GM13977 (cell line): ENCODE results near the gene JPH2.

ENCODE experiments used
- DNase-seq: peaks from one replicate; pipeline ENCODE4 v3.0.0; 2012; ENCODE audit warnings: low spot score
- in situ Hi-C: fragments of 300-500 bp; cut with MboI; formaldehyde crosslinking; loops from one replicate; pipeline ENCODE4 v1.12.0; 2022; ENCODE audit warnings: low sequenced_read_pairs, low pct_unique_long_range_greater_than_20kb, mixed read lengths, inconsistent platforms; ENCODE audit not compliant: unreplicated experiment
- TF ChIP-seq, protein P1 (sequence below): IDR thresholded peaks from 2 replicates; pipeline ENCODE4 v1.5.1; 2012; ENCODE audit warnings: mild to moderate bottlenecking, control low read depth; ENCODE audit not compliant: insufficient read depth; ENCODE audit errors: extremely low read depth, missing control alignments

Gene JPH2

DNA sequence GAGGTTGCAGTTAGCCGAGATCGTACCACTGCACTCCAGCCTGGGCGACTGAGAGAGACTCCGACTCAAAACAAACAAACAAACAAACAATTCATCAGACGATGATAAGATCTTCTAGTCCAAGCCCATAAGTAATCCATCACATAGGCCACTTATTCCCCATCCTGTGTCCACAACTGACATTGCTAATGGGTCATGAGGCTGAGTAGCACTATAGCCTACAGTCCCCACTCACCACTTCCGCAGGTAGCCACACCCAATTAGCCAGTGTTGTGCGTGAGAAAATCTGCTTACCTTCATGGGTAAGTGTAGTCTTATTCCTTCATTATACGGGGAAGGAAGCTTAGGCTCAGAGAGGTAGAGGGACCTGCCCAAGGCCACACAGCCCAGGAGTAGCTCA is 13.1 kb downstream of the JPH2 start:
- in situ Hi-C loops: no loop called here
- DNase-seq: no peak
- TF ChIP-seq, protein P1, sequence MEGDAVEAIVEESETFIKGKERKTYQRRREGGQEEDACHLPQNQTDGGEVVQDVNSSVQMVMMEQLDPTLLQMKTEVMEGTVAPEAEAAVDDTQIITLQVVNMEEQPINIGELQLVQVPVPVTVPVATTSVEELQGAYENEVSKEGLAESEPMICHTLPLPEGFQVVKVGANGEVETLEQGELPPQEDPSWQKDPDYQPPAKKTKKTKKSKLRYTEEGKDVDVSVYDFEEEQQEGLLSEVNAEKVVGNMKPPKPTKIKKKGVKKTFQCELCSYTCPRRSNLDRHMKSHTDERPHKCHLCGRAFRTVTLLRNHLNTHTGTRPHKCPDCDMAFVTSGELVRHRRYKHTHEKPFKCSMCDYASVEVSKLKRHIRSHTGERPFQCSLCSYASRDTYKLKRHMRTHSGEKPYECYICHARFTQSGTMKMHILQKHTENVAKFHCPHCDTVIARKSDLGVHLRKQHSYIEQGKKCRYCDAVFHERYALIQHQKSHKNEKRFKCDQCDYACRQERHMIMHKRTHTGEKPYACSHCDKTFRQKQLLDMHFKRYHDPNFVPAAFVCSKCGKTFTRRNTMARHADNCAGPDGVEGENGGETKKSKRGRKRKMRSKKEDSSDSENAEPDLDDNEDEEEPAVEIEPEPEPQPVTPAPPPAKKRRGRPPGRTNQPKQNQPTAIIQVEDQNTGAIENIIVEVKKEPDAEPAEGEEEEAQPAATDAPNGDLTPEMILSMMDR: no peak

DNA sequence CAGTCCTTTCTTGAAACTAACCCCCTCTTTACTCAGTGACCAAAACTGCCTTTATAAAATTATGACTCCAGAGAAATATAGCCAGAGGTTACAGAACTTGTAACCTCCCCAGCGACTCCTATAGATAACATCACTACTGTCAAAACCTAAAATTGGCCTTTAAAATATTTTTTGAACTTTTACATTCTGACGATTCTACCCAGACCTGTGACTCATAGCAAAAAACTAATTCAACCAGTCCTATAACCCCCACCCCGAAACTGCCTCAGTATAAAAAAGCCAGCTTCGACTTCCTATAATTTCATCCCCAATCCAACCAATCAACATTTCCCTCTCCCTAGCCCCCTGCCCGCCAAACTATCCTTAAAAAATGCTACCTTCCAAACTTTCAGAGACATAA is 13.9 kb downstream of the JPH2 start:
- in situ Hi-C loops: no loop called here
- no peak for DNase-seq
- TF ChIP-seq, protein P1: no peak

DNA sequence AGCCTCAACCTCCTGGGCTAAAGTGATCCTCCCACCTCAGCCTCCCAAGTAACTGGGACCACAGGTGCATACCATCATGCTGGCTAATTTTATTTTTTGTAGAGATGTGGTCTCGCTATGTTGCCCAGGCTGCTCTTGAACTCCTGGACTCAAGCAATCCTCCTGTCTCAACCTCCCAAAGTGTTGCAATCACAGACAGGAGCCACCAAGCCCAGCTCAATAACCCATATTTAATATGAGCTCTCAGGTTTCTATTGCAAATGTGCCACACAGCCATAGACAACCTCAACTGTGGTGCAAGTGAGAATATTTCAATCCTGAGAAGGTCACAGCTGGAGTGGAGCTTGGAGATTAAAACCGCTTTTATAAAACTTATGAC is 14.4 kb downstream of the JPH2 start:
- in situ Hi-C loops: no loop called here
- no peak for DNase-seq
- TF ChIP-seq, protein P1: no peak

DNA sequence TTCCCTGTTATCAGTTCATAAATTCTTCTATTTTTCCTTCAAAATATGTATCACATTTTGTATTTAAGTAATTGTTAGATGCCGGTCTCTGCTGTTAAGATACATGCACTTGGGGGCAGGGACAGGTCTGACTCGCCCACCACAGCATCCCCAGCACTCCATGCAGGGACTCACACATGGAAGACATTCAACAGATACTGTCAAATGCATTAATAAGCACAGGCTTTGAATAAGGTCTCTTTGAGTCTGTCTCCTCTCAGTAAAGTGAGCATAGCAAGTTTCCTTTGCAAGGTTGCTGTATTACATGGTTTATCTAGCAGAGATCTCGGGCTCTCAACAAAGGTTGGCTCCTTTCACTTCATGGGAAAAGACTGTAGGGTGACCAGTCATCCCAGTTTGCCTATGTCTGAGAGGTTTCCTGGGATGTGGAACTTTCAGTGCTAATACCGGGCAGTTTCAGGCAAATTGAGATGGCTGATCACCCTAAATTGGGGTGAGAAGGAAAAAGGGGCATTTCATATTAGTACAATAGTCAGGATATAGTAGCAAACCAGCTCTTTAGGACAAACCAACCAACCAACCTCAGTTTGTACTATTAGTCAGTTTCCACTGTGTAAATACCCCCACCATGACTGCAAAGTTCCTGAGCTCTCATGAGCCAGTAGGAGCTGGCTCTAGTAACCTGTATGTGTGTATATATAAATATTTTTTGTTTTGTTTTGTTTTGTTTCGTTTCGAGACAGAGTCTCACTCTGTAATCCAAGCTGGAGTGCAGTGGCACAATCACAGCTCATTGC is 15.0 kb downstream of the JPH2 start:
- TF ChIP-seq, protein P1: no peak
- in situ Hi-C loops: no loop called here
- no peak for DNase-seq

DNA sequence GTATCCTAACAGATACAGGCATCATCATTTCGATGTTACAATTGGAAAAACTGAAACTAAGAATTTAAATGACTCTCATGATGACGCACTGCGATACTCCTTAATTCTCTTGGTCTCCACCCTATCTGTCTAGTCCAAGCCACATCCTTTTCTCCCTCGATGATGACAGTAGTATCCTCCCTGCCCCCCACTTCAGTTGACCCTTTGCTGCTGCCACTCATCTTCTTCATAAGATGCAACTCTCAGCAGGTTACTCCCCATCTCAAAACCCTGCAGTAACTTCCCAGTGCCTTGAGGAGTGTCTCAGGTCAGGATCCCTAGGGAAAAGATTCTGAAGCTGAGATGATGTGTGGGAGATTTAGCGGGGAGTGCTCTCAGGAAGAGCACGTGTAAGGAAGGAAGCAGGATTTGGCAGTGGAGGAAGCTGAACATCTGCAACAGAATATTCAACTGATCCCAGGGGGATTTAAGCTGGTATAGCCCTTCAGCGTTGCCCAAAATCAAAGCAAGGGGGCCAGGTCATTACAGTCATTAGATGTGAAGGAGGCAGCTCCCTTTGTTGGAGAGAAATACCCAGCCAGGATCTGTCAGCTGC is 16.1 kb downstream of the JPH2 start:
- TF ChIP-seq, protein P1: no peak
- DNase-seq: no peak
- in situ Hi-C loops: no loop called here

DNA sequence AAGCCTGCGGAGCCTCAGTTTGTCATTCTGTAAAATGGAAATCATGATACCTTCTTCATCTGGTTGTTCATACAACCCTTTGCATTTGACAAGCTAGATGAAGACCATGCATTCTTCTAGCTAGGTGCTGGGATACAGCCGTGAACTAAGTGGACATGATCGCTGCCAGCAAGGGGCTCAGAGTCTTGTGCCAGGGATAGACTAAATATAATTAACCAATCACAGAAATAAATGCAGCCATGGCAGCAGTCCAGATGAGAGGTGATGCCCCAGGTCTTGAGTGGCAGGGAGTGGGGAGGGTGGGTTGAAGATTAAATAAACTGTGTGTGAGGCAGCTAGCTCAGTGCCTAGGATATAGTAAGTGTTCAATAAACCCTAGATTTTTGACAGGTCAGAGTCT is 19.3 kb downstream of the JPH2 start:
- TF ChIP-seq, protein P1: no peak
- DNase-seq: no peak
- in situ Hi-C loops: no loop called here
